GM19452 (cell line): ENCODE results near the gene GMDS.
A peak's percentile ranks its signal among the peaks of the same experiment; 100 is the strongest.

Experiments
- ATAC-seq: cut with Tn5 transposase; IDR thresholded peaks from one replicate; pipeline ENCODE4 v1.9.1; 2021; ENCODE audit not compliant: unreplicated experiment

GMDS gene

DNA sequence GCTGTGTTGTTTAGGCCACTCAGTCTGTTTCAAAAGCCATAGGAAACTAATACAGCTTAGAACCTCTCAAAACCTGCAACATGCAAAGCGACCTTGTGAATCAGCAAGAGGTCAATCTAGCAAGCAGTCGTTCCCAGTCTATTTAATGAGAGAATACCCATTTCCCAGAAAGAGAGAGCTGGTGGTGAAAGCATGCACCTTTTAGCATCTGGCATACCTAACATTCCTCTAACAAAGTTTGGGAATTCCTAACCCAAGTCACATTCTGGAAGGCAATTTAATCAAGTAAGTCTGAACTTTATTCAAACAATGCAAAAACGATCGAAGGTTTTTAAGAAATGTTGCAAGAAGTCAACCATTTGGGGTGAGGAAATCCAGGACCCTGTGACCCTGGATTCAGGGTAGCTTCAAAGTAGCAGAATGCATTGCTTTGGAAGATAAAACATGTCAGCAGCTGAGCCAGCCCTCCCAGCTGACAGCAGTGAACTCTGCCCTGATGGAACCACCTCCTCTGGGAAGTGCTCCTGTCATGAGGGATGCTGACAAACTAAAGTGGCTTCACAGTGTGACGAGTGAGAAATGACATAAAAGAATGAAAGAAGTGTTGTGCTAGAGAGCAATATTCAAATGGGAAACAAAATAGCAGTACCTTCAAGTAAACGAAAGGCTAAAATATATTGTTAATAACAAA is 104.8 kb downstream of the GMDS start:
- no peak for ATAC-seq

DNA sequence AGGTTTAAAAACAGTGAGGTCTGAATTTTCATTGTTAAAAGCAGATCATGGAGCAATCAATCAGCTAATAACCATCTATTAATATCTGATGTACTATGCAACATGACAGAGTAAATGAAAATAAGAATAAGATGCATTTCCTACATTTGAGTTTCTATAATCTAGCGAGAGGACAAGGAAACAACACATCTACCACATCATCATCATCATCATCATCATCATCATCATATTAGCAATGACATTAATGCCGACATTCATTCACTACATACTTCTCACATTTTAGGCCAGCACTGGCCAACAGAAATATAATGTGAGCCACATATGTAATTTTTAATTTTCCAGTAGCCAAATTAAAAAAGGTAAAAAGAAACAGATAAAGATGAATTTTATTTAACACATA is 110.0 kb downstream of the GMDS start:
- no peak for ATAC-seq

DNA sequence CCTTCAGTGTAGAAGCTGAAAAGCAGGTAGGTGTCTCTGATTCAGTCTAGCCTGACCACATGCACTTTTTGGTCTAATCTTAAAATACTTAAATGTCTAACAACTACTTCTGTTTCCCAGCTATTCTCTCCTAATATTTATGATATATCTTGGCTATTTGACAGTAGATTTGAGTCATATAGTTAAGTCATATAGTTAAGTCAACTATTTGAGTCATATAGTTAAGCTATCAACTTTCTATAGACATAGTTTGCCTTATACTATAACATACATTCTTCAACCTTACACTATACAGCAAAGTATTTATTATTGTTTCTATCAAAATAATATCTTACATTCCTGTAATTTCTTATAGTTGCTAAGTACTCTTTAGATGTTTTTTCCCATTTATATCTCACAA is 110.9 kb downstream of the GMDS start:
- no peak for ATAC-seq

DNA sequence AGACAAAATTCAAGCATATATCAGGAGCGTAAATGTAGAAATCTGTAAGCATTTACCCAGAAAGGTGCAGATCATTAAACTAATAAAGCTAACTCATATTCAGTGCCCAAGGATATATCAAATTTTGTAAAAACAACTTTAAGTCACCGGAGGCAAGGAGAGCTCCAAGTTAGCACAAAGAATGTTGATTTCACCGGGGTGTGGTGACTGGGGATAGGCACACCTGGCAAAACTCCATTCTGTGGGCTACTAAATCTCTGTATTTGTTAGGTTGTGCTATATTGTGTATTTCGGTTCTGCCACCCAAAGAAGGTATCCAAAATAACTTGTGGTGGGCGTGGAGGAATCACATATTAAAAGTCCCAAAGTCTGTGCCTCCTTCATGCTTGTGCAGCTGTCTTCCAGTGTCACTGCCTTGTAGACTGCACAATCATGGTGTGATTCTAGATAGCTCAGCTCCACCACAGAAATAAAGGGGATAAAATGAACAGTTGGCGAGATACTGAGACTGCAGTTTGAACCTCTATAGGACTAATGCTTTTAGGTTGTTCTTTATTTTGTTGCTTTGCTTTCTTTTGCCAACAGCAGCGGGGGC is 111.6 kb downstream of the GMDS start:
- ATAC-seq = no peak

DNA sequence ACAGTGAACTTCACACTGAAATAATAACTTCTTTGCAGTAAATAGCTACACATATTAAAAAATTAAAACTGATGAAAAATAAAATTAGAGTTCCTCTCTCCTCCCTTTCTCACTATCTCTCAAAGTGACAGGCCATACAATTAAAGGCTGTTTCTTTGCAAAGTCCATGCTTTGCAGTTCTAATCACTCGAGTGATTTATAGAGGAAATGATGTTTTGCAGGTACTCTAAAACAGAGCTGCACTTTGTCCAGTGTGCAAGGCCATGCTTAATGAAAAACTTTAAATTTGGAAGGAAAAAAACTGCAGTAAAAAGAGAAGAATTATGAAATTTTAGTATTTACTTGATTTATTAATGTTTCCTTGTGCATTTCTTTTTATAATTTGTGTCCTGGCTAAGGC is 112.5 kb downstream of the GMDS start:
- no peak for ATAC-seq

DNA sequence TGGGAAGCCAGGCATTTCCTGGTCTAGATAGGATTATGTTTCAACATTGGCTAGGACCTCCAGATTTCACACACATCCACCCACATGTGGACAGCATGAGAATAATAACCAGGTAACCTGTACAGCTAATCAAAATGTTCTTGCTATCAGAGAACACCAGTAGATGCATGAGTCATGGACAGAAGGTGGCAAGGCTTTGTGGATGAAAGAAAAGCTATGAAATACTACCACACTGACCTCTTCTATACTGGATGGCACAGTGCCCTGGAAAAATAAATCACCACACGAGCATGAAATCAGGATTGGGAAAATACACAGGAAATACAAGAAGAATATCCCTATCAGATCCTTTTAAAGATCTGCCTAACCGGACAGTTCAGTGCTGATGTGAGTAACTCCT is 113.0 kb downstream of the GMDS start:
- ATAC-seq = no peak

DNA sequence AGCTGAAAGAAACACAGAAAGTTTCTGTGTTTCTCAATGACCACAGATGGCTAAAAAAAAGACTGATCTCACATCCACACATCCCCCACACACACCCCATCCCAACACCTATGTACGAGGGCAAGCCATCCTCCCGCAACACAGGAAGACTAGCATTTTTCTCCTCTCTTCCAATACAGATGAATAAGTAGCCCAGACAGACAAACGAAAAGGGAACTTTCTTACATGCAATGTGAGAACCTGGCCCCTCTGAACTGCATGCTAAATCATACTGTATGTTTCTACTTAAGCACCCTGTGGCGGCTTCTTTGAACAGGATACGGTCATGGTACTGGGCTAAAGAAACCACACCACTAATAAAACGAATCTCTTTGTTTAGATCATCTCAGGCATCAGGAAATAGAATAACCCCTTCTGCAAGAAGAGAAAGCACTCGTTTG is 116.2 kb downstream of the GMDS start:
- peak; percentile 64 for ATAC-seq

DNA sequence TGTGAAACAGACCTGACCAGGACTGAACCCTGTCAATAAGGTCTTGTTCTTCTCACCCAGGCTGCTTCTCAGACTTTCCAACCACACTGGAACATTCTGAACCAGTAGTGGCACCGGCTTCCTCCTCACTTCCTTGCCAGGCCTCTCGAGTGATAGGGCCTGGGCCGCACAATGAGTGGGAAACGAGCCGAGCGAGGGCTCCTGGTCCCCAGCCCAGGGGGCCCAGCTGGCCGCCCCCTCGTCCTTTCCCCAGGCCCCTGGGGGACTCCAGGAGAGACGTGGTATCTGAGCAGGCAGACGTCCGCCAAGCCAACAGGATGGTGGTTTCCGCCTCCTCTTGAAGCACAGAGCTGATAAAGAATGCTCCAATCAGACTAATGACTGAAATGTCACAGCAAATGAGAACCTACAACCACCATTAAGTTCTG is 117.9 kb downstream of the GMDS start:
- peak; percentile 64 for ATAC-seq

DNA sequence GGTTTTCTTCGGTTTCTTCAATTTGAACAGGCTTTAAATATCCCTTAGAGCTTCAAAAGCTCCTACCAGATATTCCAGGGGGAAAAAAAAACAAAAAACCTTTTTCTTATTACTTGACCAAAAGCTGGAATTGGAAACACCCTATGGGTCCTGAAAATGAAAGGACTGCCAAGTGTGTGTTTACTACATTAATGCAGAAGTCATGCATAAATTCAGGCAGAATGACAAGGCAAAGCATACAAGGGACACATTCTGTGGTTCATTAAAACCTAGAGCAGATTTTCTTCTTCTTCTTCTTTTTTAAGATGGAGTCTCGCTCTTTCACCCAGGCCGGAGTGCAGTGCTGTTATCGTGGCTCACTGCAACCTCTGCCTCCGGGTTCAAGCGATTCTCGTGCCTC is 119.1 kb downstream of the GMDS start:
- no peak for ATAC-seq

DNA sequence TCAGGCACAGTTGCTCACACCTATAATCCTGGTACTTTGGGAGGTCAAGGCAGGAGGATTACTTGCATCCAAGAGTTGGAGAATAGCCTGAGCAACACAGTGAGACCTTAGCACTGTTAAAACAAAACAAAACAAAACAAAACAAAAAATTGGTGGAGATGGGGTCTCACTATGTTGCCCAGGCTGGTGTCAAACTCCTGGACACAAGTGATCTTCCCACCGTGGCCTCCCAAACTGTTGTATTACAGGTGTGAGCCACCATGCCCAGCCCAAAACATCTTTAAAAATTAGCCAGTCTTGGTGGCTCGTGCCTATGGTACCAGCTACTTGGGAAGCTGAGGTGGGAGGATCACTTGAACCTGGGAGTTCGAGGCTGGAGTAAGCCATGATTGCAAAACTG is 120.2 kb downstream of the GMDS start:
- no peak for ATAC-seq

DNA sequence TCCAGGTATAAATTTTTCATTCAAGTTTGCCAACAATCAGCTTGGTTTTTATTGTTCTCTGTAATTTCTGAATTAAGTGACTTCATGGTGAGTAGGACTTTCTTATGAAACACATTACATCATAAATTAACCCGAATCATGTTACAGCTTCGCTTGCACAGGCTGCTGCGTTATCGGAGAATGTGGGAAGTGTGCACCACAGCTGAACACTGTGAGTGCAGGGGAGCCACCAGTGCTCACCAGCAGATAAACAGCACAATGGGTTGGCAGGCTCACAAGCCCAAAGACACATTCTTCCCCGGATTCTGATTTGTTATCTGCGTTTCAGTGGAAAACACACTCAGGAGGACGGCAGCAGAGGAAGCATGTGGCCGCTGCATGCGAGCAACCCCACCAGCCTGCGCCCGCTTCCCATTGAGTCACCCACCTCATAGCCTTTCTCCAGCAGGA is 121.1 kb downstream of the GMDS start:
- ATAC-seq = no peak

DNA sequence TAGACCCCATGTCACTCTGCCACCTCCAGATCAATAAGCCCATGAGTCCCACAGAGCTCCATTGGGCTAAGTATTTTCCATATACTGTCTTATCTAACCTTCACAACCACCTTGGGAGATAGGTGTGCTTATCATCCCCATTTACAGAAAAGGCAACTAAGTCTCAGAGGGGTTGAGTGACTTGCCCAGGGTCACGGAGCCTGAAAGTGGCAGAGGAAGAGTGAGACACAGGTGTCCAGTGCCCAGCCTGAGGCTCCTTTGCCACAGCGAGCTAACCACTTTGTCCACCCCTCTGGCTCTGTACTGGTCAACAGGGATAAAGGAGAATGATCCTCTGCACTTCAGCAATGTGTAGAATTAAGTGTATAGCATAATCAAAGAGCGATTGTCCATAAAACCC is 124.5 kb downstream of the GMDS start:
- ATAC-seq = no peak

DNA sequence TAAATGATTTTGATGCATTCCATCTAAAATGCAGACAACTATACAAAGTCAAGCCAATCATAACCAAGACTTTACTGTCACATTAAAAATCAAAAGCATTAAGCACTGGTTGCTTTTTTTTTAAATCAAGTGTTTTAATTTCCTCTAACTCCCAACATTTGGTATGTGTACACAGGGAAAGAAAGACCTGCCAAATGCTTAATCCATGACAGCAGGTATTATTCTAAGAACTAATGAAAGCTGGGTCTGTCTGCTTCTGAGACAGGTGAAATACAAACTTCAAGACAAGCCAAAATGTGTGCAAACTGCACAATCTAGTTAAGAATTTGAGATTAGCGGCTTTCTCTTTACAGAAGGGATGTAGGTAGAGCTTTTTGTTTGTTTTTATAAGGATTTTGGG is 126.1 kb downstream of the GMDS start:
- no peak for ATAC-seq

DNA sequence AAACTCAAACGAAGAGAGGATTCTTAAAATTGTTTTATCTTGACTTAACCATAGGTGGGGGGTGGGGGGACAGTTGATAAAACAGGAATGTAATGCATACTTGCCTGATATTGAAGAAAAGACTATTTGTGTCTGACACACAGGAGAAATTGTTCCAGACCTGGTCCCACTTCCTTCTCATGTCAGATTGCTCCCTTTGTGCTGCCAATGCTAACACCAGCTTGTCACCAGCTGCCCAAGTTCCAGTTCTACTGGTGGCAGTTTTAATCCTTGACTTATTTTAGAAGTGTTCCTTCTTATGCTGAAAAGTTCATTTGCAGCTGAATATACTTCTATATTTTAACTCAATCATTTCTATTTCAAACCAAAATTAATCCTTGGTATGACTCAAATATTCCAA is 127.3 kb downstream of the GMDS start:
- no peak for ATAC-seq

DNA sequence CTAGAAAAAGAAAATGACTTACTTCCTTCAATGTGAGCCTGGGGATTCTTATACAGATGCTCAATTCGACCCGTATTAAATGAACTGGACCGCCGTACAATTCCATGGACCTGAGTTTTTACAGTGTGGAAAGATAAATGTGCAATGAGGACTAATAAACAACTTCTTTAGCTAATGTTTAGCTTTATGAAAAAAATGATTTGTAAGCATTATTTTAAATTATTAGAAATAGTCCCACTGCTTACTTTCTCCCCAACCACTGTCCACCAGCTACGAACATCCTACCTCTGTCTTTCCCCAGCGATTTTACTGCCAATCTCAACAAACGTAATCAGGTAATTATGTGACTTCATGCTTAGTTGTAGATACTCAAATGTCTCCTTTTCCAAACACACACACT is 128.0 kb downstream of the GMDS start:
- ATAC-seq = no peak

DNA sequence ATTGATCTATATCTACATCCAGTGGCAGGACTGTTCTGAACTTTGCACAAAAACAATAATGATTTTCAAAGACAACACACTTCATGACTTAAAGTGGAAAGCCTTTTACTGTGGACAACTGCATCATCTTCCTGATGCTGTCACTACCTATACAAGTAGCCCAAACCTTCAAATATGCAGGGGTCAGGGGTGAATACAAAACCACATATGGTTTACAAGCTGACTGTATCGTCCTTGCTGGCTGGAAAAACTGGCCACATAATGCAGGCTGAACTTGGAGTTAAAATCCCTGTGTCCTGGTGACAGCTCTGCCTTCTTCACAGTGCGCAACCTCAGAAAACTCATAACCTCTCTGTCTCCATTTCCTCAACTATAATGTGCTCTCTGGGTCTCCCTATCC is 128.9 kb downstream of the GMDS start:
- ATAC-seq = no peak

DNA sequence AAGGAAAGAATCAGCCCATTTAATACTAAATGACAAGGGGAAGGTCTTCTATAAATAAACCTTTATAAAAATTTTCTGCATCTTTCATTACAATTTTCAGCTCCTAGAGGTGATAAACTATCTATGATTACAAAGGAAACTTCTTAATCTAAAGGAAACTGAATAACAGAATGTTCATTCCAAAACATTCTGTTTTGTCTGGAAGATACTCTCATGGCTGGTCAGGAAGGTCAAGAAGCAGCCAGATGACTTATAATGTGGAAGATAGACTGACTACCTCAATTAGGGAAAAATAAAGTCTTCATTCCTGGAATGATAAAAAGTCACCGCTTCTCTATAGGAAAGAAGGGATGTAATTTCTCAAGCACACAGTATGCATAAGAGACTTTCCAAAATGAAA is 131.3 kb downstream of the GMDS start:
- no peak for ATAC-seq

DNA sequence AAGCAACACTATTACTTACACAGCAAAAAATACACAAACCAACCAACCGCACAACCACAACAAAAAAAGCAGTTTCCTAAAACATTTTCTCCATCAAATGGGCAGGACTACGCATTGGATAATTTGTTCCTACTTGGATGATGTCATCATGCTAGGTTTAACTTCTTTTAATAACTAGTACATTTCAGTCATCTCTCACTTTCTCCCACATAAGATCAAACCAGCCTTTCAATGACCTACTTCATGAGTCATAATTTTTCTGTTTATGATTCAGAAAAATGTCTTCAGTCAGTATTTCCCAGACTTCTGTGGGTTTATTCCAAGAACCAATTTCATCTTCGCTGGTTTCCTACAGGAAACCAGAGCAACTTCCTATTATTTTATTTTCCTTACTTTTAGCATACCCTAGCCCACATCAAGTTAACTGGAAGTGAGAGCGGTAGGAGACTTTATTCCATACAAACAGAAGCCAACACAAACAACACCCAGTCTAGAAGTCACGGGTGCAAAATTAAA is 134.2 kb downstream of the GMDS start:
- ATAC-seq = peak; percentile 74

DNA sequence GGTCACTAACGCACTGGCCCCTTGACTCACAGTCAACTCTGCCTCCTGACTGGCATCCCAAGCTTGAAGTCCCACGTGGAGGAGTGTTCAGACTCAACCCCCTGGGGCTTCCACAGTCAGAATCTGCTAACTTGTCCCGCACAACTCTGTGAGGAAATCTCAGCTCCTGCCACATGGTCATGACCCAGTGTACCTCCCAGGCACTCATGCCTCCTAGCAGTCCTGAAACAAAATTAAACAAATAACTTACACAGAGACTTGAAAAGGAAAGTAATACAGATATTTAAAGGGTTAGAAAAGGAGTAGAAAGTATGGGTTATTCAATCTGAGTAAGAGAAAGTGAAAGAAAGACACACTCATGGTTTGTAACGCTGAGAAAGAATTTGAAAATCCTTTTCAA is 134.9 kb downstream of the GMDS start:
- peak; percentile 65 for ATAC-seq

DNA sequence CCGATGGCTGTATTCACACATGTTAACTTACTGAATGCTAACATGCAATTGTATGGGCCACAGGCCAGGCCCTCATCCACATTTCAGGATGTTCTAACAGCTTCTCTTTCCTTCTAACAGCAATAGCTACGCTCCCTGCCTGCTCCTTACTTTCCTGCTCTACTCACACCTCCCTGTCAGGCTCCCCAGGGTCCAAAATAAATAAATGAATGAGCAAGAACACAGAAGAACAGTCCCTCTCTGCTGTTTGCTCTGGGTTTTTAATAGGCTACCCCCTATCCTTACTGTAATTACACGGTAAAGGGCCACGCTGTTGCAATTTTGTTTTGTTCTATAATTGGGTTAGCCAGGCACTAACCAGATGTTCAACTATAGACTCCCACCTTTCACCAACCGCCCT is 135.6 kb downstream of the GMDS start:
- no peak for ATAC-seq

DNA sequence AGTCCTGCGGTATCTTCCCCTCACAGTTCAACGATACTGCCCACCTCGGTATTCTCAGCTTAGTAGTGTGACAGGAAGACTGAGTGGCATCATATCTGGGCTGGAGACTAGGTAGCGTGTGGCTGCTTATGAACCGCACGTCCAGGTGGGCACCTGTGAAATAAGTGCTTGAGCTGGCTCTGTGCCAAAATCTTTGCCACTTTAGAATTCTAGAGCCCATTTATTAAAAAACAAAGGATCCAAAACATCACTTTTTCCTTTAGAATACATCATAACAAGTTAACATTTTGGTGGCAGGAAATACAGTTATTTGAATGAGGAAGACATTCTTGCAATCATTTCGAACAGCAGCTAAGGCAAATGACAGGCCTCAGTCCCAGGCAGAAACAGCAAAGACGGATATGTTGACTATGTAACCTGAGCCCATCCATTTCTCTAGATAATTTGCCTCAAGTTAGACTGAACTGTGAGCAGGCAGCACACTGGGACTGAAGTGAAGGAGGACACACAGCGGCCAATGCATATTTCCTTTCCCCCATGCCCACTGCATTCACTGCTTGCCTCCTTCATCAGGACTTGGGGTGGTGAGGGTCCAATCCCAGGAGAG is 136.6 kb downstream of the GMDS start:
- no peak for ATAC-seq

DNA sequence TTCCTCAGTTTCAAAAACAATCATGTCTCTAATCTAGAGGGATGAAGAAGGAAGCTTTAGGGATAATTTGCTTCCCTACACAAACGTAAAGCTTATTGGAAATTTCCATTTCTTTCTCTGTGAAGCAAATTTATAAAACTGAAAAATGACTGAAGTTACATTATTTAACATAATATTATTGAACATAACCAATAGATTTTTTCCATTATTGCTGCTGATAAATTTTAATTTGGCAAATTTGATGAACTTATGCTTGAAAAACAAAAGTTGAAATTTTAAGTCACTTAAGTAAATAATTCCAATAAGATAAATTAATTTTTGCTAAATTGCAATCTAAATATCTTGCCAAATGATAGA is 140.9 kb downstream of the GMDS start:
- ATAC-seq = no peak
